Stimulated activated CD4-positive, alpha-beta T cell treated with anti-CD3 and anti-CD28 coated beads, Interleukin-12 subunit alpha, Interleukin-12 subunit beta, amount 100 ng/mL, for 24 hours (primary cell): ENCODE results near the gene MINDY4.

Experiments used
- DNase-seq, 2 experiments: peaks; one replicate each; pipeline ENCODE4 v3.0.0-alpha.2; 2020; ENCODE audit warnings: low read depth in 2 of 2

The MINDY4 gene

DNA sequence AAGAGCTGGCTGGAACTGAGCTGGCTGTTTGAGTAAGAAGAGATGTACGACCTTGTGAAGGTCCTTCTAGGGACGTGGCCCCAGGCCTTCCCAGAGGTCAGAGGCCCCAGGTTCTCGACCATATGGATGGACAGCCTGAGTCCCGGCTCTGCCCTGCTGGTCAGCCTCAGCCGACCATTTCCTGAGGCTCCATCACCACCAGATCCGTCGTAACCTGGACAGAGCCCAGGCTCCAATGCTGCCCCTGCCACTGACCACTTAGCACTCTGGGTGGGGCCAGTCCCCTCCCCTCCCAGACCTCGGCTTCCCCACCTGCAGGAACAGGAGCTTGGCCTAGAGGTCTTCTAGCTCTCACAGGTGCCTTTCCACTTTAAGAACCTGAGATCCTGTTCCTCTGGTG lies 29.9 kb upstream of the MINDY4 start:
- no peak for DNase-seq

DNA sequence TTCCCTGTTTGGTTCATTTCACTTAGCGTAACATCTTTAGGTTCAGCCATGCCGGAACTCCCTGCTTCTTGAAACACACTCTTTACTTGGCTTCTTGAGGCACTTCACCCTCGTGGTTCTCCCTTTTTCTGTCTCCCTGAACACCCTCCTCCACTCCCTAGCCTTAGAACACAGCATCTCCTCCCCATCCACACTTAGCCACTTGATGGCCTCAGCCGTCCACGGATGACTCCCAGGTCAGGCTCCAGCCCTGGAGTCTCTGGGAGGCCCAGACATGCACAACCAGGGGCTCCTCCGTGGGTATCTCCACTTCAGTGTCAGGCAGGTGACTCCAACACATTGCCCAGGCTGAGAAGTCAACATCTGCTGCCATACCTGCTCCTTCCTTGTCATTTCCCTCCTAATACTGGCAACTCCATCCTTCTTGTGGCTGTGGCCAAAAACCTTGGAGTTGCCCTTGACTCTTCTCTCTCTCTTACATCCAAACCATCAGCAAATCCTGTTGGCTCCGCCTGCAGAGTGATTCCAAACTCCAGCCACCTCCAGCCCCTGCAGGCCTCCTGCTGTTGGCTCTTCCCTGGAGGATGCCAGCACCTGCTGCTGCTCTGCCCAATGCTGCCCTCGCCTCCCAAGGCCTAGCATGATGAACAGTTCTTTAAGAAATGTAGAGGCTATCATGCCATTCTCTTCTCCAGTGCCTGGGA lies 27.7 kb upstream of the MINDY4 start:
- no peak for DNase-seq

DNA sequence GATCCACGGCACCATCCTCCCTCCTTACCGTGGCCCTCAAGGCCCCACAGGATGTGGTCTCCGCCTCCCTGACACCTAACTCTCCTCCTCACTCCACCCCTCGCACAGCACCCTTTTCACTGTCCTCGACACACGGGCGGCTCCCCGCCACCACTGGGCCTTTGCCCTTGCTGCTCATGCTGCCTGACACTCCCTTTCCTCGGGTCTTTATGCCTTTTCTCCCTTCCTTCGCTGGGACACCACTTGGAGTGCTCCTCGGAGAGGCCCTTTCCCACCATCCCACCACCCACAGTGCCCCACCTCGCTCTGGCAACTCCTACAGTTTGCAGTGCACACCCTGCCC lies 27.2 kb upstream of the MINDY4 start:
- no peak for DNase-seq

DNA sequence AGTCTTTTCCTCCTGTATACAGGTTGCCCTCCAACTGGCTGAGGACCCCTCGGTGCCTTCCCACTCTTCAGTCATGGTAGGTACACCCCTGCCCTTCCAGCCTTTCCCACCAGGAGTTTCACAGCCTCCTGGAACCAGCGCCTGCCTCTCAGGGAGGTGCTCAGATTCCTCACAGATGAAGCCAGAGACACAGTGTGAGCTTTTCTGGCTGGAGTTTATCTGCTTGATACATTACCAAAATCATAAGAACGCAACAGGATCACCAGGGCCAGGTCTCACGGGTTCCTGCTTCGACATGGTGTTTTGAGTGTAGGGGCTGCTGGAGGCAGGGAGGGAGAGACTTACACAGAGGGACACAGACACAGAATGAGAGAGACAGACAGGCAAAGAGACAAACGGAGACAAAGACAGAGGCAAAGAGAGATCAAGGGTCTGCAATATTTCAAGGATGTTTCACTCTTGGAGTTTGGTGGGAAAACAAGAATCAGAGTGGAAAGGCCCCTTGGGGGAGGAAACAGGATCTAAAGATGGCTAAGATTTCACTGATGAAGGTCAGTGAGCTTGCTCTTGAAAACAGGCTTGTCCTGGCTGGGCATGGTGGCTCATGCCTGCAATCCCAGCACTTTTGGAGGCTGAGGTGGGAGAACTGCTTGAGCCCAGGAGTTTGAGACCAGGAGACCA lies 25.8 kb upstream of the MINDY4 start:
- no peak for DNase-seq

DNA sequence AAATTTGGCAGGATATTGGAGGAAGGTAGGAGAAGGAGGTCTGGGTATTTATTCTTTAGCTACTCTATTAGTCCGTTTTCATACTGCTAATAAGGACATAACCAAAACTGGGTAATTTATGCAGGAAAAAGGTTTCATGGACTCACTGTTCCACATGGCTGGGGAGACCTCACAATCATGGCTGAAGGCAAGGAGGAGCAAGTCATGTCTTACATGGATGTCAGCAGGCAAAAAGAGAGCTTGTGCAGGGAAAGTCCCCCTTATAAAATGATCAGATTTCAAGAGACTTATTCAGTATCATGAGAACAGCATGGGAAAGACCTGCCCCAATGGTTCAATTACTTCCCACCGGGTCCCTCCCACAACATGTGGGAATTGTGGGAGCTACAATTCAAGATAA lies 21.2 kb upstream of the MINDY4 start:
- no peak for DNase-seq

DNA sequence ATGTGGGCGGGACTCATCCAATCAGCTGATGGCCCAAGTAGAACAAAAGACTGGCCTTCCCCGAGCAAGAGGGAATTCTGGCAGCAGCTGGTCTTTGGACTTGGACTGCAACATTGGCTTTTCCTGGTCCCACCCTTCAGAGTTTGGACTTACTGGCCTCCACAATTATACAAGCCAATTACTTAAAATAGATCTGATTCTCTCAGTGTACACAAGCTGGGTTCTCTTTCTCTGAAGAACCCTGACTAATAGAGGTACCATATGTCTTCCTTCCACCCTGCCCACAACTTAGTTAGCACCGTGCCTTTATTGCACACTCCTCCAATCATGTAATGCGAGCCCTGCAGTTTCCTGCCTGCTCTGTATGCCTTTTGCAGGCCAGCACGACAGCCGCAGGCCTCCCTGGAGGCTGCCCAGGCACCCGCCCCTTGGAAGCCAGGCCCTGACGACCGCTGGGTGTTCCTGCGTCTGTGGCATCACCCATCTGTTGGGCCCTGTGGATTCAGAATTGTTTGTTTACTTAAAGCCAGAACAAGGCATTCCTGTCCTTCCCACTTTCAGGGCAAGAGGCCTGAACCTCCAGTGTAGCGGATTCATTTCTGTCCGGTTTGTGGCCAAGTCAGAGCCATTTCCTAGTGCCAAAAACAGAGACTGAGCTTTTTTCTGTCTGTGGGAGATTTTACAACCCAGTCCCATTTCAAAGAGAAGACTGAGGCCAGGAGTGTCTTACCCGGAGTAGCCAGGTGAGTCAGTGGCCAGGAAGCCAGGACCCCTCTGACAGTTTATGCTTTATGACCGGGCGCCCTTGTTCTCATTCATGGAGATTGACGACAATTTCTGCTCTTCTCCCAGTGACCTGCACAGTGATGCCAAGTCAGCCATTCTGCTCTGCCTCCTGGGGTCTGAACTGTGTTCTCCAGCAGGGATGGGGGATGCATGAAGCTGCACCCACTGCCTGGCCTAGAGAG lies 20.2 kb upstream of the MINDY4 start:
- no peak for DNase-seq

DNA sequence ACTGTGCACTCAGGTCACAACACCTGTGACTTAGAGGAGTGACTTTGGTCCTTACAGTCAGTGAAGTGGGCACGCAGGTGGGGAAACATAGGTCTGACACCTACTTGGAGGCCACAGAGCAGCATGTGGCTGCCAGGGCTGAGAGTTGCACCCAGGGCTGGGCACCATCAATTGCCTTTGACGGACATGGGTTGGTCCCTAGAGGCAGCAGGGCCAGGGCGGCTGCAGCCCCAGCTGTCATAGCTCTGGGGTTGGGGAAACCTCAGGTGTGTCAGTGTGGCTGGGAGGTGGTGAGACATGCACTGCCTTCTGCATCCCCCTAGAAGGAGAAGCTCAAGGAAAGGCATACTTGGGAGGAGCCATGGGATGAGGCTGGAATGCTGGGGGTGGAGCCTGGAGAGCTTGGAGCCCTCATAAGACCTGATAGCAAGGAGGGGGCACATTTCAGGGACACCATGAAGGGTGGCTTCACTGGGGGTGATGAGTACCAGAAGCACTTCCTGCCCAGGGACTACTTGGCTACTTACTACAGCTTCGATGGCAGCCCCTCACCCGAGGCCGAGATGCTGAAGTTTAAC lies 19.4 kb upstream of the MINDY4 start, which contains the start of gene INMT:
Gene INMT (plus strand): TSS at position 440 of the 578 bp plus-strand sequence. CDS start 16 bp downstream, at position 456.
- no peak for DNase-seq

DNA sequence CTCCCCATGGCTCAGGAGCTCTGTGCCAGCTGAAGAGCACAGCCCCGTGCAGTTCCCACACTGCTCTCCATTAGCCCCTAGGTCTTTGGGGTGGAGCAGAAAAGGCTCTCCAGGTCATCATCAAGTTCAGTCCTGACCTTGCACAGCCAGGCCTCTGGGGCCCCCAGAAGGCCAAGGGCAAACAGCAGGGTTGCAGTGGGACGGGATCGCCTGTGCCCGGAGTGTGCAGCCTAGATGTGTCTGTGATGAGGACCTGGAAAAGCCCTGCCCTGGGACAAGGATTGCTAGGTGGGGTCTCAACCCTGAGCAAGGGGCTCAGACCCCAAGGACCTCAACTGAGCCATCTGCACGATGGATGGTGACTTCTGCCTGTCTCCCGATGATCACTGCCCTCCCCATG lies 18.7 kb upstream of the MINDY4 start:
- DNase-seq, result no peak

DNA sequence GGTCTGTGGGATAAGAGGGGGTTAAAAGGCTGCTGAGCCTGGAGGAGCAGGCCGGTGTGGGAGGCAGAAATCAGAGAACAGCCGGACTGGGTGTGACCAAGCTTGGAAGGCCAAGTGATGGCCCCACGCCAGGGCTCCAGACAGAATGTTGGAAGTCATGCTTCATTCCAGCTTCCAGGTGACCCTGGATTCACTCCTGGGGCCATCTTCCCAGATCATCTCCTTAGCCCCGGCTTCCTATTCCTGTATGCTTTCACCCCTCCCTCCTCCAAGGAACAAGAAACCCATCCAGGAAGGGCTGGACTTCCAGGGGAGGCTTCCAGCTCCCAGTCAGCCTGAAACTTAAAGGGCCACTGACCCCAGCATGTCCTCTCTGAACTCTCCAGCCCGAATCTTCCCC lies 18.2 kb upstream of the MINDY4 start:
- DNase-seq, result no peak

DNA sequence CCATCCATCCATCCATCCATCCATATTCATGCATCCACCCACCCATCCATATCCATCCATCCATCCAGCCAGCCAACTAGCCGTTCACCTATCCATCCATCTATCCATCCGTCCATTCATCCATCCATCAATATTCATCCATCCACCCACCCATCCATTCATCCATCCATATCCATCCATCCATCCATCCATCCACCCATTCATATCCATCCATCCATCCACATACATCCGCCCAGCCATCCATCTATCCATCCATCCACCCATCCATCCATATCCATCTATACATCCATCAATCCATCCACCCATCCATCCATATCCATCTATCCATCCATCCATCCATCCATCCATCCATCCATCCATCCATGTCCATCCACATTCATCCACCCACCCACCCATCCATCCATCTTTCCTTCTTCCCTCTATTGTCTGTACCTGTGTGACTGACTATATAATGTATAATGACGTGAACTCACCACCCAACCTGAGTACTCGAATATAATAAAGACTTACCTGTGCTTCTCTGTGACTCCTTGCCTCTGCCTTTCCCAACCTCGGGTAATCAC lies 16.8 kb upstream of the MINDY4 start:
- no peak for DNase-seq

DNA sequence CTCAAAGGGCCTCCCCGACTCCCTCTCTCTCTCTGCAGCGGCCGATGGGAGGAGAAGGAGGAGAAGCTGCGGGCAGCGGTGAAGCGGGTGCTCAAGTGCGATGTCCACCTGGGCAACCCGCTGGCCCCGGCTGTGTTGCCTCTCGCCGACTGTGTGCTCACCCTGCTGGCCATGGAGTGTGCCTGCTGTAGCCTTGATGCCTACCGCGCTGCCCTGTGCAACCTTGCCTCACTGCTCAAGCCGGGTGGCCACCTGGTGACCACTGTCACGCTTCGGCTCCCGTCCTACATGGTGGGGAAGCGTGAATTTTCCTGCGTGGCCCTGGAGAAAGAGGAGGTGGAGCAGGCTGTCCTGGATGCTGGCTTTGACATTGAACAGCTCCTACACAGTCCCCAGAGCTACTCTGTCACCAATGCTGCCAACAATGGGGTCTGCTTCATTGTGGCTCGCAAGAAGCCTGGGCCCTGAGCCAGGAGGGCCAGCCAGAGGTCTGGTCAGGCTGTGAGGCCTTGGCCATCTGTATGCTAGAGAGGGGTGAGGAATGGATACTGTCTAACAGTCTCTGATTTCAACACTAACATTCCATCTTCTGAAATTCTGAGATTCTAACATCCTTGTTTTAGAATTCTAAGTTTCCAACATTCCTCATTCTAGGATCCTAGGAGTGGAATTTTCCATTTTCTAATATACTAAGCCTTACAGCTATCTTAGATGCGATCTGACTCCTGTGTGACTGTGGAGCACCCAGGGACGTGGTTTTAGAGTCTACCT lies 15.6 kb upstream of the MINDY4 start:
- DNase-seq, result no peak

DNA sequence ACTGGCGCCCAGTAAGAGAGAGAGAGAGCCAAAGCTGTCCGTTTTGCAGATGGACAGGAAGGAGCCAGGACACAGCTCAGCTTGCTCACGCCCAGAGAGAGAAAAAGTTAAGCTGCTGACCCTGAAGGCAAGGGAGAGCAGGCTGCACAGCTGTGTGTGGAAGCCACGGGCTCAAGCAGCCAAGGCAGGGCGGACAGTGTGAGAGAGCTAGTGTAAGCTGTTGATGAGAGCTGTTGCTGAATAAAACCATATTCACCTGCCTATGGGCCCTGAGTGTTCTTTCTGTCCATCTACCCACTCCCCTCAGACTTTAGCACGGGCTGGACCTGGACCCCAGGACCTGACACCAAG lies 13.9 kb upstream of the MINDY4 start:
- no peak for DNase-seq

DNA sequence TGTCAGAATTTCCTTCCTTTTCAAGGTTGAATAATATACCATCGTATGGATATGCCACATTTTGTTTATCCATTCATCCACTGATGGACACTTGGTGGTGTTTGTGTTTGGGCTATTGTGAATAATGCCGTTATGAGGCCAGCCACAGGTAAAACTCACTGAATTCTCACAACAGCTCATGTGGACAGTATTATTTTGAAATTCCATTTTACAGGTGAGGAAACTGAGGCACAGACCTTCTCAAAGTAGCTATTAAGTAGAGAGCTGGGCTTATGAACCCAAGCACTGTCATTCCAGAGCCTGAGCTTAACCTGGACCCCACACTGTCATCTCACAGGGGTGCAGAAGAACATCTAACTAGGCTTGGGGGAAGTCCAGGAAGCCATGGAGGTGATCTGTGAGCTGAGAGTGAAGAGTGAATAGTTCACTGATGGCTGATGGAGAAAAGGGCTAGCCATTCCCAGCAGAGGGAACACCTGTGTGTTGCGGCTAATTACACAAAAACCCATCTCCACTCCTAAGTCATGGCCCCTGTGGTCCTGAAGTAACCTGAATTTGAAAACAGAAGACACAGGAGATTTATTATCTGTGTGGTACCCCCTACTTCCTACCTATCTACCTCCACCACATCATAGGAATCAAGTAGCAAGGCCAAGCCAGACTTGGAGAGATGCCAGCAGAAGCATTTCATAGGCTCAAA lies 10.6 kb upstream of the MINDY4 start:
- DNase-seq, result no peak

DNA sequence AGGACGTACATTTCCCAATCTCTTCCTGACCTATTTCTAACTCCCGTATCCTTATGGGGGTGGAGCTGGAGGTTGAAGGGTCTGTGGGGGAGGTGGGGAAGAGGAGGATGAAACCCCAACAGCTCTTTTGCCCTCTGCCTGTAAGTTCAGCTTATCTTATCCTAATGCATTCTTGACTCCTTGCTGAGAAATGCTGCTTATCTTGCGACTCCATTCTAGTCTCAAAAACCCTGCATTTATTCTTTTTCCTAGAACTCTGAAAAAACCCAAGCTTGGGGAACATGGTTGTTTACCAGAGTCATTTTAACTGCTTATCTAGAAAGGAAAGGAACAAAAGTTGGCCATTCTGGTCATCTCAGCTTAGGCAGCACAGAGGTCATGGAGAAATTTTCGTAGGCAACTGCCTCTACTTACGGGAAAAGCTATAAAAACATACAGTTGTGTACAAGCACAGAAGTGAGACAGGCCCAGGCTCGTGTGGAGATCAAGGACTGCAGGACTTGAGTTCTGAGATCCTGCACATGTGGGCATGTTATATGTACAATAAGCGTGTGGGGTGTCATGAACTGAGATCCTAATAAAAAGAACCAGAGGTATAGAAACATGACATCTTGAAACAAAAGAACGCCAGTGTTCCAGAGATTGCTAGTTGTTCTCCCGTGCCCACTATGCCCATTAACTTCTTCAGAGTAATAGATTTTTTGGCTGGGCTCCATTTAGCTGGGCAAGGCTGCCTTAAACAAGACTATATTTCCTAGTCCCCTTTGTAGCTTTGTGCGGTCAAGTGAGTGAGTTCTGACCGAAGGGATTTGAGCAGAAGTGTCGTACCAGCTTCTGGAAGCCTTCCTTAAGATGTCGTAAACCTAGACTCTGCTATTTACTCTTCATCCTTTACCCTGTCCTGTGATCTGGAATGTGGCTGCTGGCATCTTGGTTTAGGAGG lies 9.7 kb upstream of the MINDY4 start:
- DNase-seq, result no peak

DNA sequence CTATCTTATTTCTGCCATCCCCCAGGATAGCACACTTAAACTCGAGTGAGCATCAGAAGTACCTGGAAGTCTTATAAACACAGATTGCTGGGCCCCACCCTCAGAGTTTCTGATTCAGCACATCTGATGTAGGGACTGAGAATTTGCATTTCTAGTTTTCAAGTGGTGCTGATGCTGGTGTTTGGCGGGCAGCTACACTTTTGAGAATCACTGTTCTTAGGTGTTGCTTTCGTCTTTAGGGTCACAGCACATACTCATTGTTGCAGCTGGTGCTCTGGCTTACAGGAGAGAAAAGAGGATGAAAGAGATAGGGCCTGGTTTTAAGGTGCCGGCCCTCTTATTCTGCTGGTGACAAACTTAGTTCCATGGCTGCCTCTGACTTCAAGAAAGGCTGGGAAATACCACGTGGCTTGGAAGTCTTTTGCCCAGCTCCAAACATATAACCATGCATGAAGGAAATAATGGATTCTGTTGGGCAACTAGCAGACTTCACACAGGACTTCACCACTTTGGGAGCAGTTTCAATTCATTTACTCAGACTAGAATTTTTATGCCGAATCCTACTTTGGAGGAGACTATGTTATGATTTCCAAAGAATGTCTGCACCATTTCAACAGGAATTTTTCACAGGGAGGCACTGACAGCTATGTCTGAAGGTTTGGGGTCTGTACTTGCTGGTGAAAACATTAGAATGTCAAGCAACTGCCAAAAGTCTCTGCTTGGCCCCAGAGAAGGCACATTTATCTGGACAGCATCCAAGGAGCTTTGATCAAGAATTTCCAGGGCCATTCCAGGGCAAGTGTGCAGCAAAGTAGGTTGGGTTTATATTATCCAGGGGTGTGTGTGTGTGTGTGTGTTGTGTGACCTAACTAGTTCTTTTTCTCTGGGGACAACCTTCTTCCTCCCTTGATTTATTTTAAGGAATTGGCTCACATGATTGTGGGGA lies 6.9 kb upstream of the MINDY4 start:
- DNase-seq, result no peak

DNA sequence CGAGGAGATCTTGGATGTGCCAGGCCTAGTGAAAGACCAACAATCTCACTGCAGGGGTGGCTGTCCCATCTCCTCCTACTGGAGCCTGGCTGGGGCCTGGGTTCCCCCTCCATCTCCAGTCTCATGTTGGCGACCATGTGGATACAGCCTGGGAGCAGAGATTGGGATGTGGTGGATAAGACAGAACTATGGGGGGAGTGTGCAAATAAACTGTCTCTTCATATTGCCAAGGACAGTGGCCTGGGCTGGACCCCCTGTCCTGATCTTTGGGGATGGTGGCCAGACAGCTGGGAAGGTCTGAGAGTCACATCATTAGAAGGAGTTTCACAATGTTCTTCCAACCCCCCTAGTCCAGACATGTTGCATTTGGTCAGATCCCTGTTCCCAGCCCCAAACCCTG lies 5.8 kb upstream of the MINDY4 start:
- DNase-seq, result no peak

DNA sequence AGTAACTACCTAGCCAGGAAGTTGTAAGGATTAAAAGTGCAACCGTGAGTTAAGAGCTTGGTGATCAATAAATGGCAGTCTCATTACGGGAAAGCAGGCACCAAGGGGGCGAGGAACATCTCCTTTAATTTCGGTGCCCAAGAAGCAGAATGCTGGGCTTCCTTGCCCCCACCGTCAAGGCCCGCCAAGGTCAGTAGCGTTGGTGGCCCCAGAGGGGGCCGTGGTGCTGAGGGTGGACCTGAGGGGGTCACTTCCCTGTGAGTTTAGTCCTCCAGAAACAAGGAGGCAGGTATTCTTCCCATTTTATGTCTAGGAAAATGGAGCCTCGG lies 408 bp upstream of the MINDY4 start:
- DNase-seq, result no peak

DNA sequence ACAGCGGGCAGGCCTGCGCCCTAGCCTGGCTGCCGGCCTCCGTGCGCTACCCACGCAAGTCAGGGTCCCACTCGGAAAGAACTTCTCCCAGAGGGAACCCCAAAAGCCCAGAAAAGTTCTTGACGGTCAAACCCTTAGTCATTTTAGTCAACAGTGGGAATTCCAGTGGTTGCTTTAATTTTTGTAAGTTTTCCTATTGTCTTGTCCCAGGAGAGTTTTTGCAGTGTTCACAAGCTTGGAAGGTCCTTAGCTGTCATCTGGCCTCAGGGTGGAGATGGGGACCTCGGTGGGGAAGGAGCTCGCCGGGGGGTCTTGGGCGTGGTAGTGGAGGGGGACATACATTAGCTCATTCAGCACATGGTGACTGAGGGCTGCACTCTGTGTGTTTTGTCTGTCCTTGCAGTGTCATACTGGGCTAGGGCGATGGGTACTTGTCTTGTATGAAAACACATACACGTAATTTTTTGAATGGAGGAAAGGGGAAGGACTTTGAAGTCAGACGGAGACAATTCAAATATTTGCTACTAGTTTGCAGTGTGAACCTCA lies 736 bp downstream of the MINDY4 start:
- no peak for DNase-seq
